OCI-LY3 (cell line): ENCODE results near the gene AFAP1.

Source experiments
- H2AFZ ChIP-seq: fragments of 200-600, 300-600 bp; shearing (Covaris generic); 2 replicates; pipeline ENCODE4 v1.6.0; 2014; ENCODE audit warnings: antibody characterized with exemption, low read depth, low read length
- H3K27ac ChIP-seq: fragments of 200-600, 300-600 bp; sonication (generic); 2 replicates; pipeline ENCODE4 v1.5.1; 2014; ENCODE audit warnings: mild to moderate bottlenecking, low read length, moderate library complexity, mixed read lengths
- H3K27me3 ChIP-seq: fragments of 200-600, 300-600 bp; sonication (generic); 2 replicates; pipeline ENCODE4 v1.6.1; 2014; ENCODE audit warnings: low read depth, low read length, mixed read lengths
- H3K36me3 ChIP-seq: fragments of 200-600, 300-600 bp; sonication (generic); replicated peaks from 2 replicates; pipeline ENCODE3; 2014; ENCODE audit warnings: low read depth, low read length, mixed read lengths
- H3K4me1 ChIP-seq: fragments of 300-600, 200-600 bp; sonication (generic); 2 replicates; pipeline ENCODE4 v1.6.1; 2014; ENCODE audit warnings: low read length, mixed read lengths
- H3K4me2 ChIP-seq: fragments of 200-600, 300-600 bp; sonication (generic); 2 replicates; pipeline ENCODE4 v1.6.1; 2014; ENCODE audit warnings: low read length, mixed read lengths
- H3K4me3 ChIP-seq: fragments of 300-600, 200-600 bp; sonication (generic); 2 replicates; pipeline ENCODE4 v1.5.1; 2014; ENCODE audit warnings: antibody characterized with exemption, mild to moderate bottlenecking, low read length, moderate library complexity
- H3K79me2 ChIP-seq: fragments of 300-600, 200-600 bp; shearing (Covaris generic); 2 replicates; pipeline ENCODE4 v1.6.1; 2014; ENCODE audit warnings: mild to moderate bottlenecking, low read length, mixed read lengths
- H3K9ac ChIP-seq: fragments of 300-600, 200-600 bp; shearing (Covaris generic); 2 replicates; pipeline ENCODE4 v1.6.0; 2014; ENCODE audit warnings: mild to moderate bottlenecking, low read length, moderate library complexity
- H3K9me3 ChIP-seq: fragments of 200-600, 300-600 bp; shearing (Covaris generic); 2 replicates; pipeline ENCODE4 v1.6.1; 2014; ENCODE audit warnings: low read length, mixed read lengths; ENCODE audit not compliant: insufficient read depth
- H4K20me1 ChIP-seq: fragments of 200-600, 300-600 bp; sonication (generic); 2 replicates; pipeline ENCODE4 v1.6.1; 2016; ENCODE audit warnings: low read length, mixed read lengths; ENCODE audit not compliant: insufficient read depth
- CTCF ChIP-seq: fragments of 200-600, 300-600 bp; sonication (generic); IDR thresholded peaks from 2 replicates; pipeline ENCODE4 v1.5.1; 2014; ENCODE audit warnings: antibody characterized with exemption, low read length, low read depth
- EZH2phosphoT487 ChIP-seq: fragments of 200-600 bp; shearing (Covaris generic); IDR thresholded peaks from 2 replicates; pipeline ENCODE4 v1.6.1; 2018; ENCODE audit warnings: antibody characterized with exemption, mixed run types, low read depth

The AFAP1 gene

GRCh38 chr4:7761720-7762119, 177.9 kb downstream of the AFAP1 start:
- TF ChIP-seq CTCF (peak; percentile 68), EZH2phosphoT487 (no peak)
- Histone ChIP-seq H3K79me2 (no peaks in the 10 kb centered on the region), H3K4me2 (peak overlapping the region; percentile 40), H3K4me1 (peaks cover 12% of the 10 kb centered on the region; the same call in 1 of the 2 replicates), H3K27me3 (peaks cover 8% of the 10 kb centered on the region; the same call in 1 of the 2 replicates), H3K36me3 (no peaks in the 10 kb centered on the region), H4K20me1 (no peaks in the 10 kb centered on the region), H3K4me3 (no peak overlapping the region), H3K9me3 (no peaks in the 10 kb centered on the region), H3K9ac (no peak overlapping the region), H2AFZ (peak overlapping the region; percentile 43; the same call in 1 of the 2 replicates), H3K27ac (no peak overlapping the region)

DNA sequence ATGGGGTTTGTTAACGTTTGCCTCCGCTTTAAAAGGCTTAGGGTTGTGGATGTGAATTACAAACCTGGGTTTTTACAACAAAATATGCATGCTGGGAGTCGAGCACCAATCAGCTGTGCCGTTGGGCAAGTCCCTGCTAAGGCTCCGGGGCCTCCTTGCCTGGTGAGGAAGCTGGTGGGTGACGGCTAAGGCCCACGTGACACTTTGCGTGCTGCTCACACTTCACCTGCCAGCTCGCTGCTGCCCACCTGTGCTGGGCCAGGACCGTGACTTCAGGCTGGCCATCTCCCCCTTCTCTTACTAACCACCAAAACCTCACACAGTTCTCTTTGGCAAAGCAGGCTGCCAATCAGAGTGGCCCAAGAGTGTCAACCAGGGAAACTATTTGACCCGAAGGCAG, 178.3 kb downstream of the AFAP1 start:
- Histone ChIP-seq H3K4me2 (no peak overlapping the region), H3K4me3 (no peak overlapping the region), H3K79me2 (no peaks in the 10 kb centered on the region), H3K9ac (no peak overlapping the region), H3K27me3 (peaks cover 8% of the 10 kb centered on the region; the same call in 1 of the 2 replicates), H2AFZ (no peak overlapping the region), H3K9me3 (no peaks in the 10 kb centered on the region), H3K4me1 (peaks cover 12% of the 10 kb centered on the region; the same call in 1 of the 2 replicates), H3K36me3 (no peaks in the 10 kb centered on the region), H4K20me1 (no peaks in the 10 kb centered on the region), H3K27ac (no peak overlapping the region)
- TF ChIP-seq EZH2phosphoT487 = no peak

- H3K9ac ChIP-seq = no peak overlapping the region
Measured at GRCh38 chr4:7760706-7761105, 179.0 kb downstream of the AFAP1 start.

GRCh38 chr4:7760228-7760627, 179.4 kb downstream of the AFAP1 start:
- no peak overlapping the region for H3K4me3 ChIP-seq
- no peak overlapping the region for H3K9ac ChIP-seq
- H3K9me3 ChIP-seq = no peaks in the 10 kb centered on the region
- no peak overlapping the region for H3K4me2 ChIP-seq
- TF ChIP-seq EZH2phosphoT487 = no peak
- TF ChIP-seq CTCF = no peak
- peaks cover 8% of the 10 kb centered on the region; the same call in 1 of the 2 replicates for H3K27me3 ChIP-seq
- peaks cover 12% of the 10 kb centered on the region; the same call in 1 of the 2 replicates for H3K4me1 ChIP-seq
- no peak overlapping the region for H3K27ac ChIP-seq
- no peaks in the 10 kb centered on the region for H4K20me1 ChIP-seq
- no peaks in the 10 kb centered on the region for H3K36me3 ChIP-seq
- H3K79me2 ChIP-seq = no peaks in the 10 kb centered on the region
- no peak overlapping the region for H2AFZ ChIP-seq

More at GRCh38 chr4:7760706-7761105, 179.0 kb downstream of the AFAP1 start:
- Histone ChIP-seq H3K9me3 (no peaks in the 10 kb centered on the region), H3K27ac (no peak overlapping the region), H3K4me2 (no peak overlapping the region), H3K4me1 (peaks cover 12% of the 10 kb centered on the region; the same call in 1 of the 2 replicates), H3K4me3 (no peak overlapping the region), H2AFZ (no peak overlapping the region), H3K79me2 (no peaks in the 10 kb centered on the region), H3K27me3 (peaks cover 8% of the 10 kb centered on the region; the same call in 1 of the 2 replicates), H3K36me3 (no peaks in the 10 kb centered on the region), H4K20me1 (no peaks in the 10 kb centered on the region)
- TF ChIP-seq CTCF = no peak
- no peak for TF ChIP-seq EZH2phosphoT487
